Iris pigment epithelial cell (primary cell): ENCODE measurements around the gene MICALL2.

Experiments
- DNase-seq: peaks from one replicate; pipeline ENCODE4 v3.0.0-alpha.2; 2011; ENCODE audit warnings: low read depth

Gene MICALL2

DNA sequence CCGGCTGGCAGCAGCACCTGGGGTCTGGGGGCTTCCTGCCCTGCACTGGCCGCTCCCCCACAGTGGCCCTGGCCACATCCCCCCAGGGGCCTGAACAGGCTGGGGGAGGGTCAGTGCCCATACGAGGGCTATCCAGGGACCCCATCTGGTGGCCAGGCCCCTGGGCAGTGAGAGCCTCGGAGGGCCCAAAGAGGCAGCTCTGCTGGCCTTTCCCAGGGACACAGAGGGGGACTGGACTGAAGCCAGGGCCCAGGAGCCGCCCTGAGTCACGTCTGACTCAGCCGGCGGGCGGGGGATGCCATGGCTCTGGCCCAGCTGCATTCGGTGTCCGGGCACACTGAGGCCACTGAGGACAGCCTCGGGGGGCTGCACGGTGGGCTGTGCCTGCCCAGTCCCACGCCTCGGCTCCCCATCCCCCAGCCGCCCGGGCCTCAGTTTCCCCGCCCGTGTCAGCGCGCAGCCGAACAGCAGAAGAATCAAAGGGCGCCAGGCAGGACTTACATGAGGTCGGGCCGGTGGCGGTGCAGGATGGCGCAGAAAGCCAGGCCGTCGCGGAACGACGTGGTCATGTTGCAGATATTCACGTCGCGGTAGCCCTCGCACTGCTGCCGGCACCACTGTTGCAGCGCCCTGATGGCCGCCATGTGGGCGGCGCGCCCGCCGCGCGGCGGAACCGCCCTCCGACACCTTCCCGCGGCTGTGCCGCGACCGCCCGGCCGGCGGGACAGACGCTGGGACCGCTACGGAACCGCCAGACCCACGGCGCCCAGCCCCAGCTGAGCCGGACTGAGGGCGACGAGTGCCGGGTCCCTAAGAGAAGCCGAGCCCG, at the start of gene MICALL2:
Gene MICALL2, minus strand, starts transcription at position 788 of the 829 bp plus-strand sequence. Its CDS starts 144 bp downstream, at position 644.
- peak; percentile 87 for DNase-seq

- DNase-seq = no peak
Observed at GRCh38 chr7:1508277-1508758, 49.0 kb upstream of the MICALL2 start.

DNA sequence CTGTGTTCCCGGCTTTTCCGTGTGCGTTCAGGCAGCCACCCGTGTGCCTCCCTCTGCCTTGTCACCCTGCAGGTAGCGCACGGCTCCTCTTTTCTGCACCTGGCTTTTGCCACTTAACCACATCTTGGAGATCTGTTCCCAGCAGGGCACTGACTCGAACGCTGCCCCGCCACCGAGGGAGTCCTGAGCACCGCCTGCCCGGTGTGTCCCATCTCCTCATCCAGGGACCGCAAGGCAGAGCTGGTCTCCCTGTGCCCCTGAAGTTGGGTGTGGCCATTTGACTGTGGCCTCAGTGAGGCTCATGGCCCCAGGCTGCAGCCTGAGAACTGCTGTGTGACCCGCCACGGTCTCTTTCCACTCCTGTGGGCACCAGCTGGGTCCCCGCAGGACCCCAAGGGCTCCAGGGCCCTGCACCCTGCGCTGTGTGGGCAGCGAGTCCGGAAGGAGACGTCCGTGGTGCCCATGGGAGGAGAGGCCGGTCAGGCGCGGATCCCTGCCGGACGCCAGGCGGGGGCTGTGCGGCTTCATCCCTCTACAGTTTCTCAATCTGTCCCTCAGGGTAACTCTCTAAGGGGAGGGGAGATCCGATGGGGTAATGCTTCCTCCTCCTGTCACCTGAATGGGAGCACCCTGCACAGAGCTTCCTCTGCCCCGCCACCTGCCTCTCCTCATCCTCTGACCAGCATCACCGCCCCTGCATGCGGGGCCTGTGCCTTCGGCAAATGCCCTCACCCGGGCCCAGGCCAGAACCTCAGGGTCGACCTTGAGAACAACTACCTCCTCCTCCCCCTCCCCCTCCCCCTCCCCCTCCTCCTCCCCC, 46.7 kb upstream of the MICALL2 start:
- no peak for DNase-seq

- DNase-seq = peak; percentile 89
Observed at GRCh38 chr7:1503816-1504775, 44.8 kb upstream of the MICALL2 start, which contains the start of gene INTS1. Gene INTS1, minus strand, starts transcription at chr7:1504389. Its CDS starts 429 bp downstream, at chr7:1503960.

GRCh38 chr7:1503390-1503789, 44.1 kb upstream of the MICALL2 start:
- no peak for DNase-seq

GRCh38 chr7:1502845-1503244, 43.6 kb upstream of the MICALL2 start:
- no peak for DNase-seq

DNA sequence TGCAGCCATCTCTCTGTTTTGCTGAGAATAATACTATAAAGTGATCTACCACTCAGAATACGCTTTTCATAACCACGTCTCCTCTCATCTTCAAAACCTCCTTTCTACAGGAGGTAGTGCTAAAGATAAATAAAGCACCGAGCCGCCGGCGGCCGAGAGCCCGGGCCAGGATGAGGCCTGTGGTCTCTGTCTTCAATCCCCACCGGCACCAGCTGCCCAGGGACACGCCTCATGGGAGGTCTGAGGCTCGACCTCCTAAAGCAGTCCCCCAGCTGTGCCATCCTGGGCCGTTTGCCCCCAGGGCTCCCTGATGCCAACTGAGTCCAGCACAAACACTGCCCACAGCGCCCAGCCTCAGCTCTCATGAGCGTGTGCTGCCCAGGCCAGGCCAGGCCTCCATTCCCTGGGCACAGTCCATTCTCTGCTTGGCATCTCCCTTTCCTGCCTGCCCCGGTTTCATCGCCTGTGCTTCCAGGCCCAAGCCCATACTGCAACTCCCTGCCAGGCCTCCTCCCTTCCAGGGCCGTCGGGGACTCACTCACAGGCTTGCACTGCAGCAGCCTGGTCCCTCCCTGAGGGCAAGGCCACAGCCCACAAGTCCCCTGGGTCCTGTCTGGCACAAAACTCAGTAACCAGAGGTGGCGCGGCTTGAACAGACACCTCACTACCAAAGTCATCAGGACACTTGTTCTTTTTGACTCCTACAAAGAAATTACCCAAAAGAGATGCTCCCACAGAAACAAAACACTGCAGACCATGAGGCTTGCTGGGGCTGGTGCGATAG, 42.4 kb upstream of the MICALL2 start:
- DNase-seq = no peak

GRCh38 chr7:1500064-1500807, 41.0 kb upstream of the MICALL2 start:
- DNase-seq = no peak

- DNase-seq = no peak
Observed at GRCh38 chr7:1499367-1500029, 40.2 kb upstream of the MICALL2 start.

DNA sequence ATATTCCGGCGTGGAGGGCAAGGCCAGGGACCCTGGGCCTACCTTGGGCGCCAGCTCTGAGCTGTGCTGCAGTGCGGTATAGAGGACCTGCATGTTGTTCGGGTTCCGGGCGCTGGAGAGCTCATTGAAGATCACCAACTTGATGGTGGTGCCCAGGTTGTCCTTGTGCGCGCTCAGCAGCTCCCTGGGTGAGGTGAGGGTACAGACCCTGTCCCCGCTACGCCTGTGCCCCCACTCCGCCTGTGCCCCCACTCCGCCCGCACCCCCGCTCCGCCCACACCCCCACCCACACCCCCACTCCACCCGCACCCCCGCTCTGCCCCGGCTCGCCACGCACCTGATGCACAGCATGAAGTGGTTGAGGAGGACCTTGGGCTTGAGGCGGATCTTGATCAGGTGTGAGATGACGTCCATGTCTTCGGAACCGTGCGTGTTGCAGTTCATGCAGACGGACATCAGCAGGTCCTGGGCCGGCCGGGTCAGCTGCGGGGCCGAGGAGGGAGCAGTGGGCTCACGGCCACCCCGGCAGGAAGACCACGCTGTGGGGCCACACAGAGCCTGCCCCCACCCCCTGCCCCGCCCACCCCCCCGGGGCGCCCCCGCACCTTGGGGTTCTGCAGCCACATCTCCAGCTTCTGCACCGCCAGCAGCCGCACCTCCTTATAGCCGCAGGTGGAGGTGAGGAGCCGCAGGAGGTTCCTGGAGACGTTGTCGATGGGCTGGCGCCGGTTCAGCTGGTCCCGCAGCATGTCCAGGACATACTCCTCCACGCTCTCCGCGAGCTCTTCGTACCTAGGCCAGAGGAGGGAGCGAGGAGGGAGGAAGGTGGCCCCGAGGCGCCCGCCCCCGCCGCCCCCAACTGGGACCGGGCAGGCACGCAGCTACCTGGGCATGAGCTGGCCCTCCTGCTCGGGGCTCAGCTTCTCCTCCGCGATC, 39.4 kb upstream of the MICALL2 start:
- no peak for DNase-seq

DNA sequence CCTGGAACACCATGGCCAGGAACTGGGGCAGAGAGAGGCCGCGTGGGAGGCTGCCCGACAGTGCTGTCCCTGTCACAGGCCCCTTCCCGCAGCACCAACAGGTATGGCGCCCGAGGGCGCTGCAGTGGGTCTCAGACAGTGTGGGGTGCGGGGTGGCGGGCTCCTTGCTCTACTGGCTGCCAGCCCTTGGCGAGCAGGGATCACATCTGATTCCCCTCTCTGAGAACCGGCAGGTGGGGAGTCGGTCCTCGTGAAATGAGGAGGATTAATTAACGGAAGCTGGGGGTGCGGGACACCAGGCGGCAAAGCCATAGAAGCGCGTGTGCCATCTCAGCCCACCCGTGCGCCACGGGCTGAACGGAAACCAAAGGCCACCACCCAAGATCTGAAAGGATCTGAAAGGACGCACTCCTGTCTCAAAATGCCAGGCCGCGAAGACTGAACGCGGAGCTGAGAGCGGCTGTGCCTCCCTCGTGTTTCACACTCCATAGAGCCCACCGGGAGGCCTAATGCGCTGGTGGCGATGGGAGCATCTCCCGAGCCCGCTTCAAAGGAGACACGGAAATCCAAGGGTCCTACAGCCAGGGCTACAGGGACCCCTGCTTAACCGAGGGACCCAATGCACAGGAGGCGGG, 38.1 kb upstream of the MICALL2 start:
- DNase-seq = no peak

DNA sequence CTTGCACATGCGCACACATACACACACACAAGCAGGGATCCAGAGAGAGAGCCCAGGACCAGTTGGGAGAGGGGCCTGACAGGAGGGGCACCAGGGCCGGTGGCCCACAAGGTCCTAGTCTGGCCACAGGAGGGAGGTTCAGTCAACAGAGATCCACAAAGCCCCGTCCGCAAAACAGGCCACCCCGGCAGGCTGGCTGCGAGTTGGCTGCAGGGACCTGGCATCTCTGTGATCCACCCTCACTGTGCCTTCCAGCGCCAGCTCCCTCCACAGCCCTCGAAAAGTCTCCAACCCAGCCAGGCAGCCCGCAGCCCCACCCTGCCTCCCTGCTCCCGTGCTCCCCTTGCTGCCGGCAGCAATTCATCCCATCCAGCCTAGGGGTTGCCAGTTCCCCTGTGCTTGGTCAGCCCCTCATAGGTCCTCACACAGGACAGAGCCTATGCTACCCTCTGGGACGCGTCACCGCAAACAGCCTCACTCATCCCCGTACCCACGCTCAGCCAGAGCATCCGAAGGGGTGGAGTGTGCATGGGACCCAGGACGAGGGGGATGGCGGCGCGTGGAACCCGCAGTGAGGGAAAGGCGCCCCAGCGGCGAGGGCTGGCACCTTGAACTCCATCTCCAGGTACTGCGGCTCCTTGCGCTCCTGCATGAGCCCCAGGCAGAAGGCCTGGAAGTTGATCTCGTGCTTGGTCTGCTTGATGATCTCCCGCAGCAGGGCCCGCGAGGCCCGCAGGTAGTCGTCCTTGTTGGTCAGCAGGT, 37.4 kb upstream of the MICALL2 start:
- no peak for DNase-seq

GRCh38 chr7:1495564-1496242, 36.4 kb upstream of the MICALL2 start:
- no peak for DNase-seq

GRCh38 chr7:1494866-1495563, 35.7 kb upstream of the MICALL2 start:
- no peak for DNase-seq

- no peak for DNase-seq
Observed at GRCh38 chr7:1494447-1494846, 35.2 kb upstream of the MICALL2 start.

DNA sequence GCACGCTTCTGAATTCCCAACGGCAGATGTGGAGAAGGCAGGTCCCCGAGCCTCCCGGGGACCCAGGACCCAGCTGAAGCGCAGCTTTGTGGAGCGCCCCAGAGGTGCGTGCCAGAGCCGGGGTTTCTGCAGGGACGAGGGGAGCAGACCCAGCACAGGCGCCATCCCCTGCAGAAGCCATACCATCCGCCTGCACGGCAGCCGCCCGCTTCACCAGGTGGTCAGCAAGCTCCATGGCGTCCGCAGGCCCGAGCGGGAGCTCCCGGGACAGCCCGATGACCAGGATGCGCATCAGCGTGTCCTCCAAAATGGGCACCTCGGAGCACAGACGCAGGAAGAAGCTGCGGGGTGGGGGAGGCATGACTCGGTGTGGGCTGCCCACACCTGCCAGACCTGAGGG, 34.3 kb upstream of the MICALL2 start:
- no peak for DNase-seq
